Measurements from ENCODE around the gene KIAA0930. TPM values are rescaled to one million over a fixed set of nuclear protein-coding genes. Genes with fewer than 3 reads are reported as not detected.
"Not testable (repeated sequence)": the region's sequence is repeated elsewhere in the genome, so short reads cannot be mapped to it uniquely, and the experiment has no call there.

The KIAA0930 gene
- total RNA-seq, 1 donor from 2014 or later, result 45.5 TPM

- no peak overlapping the region for H3K27ac Mint-ChIP-seq
- H3K4me3 Mint-ChIP-seq, result no peak overlapping the region
- H3K36me3 Mint-ChIP-seq (ENCODE audit: low read depth), result no peaks in the 10 kb centered on the region
- H3K27me3 Mint-ChIP-seq (ENCODE audit: insufficient read depth), result peaks cover 25% of the 10 kb centered on the region
- no peaks in the 10 kb centered on the region for H3K9me3 Mint-ChIP-seq
- no peak for DNase-seq (ENCODE audit: low spot score)
- intact Hi-C loops (cut with micrococcal nuclease), result no loop called here
- peaks cover 10% of the 10 kb centered on the region for H3K4me1 Mint-ChIP-seq (ENCODE audit: low read depth)
These were observed 19.2 kb upstream of the KIAA0930 start for GRCh38 chr22:45259754-45260394.

GRCh38 chr22:45257941-45258340, 17.2 kb upstream of the KIAA0930 start:
- H3K4me3 Mint-ChIP-seq; intact Hi-C loops (cut with micrococcal nuclease); H3K9me3 Mint-ChIP-seq; H3K27ac Mint-ChIP-seq; H3K36me3 Mint-ChIP-seq (ENCODE audit: low read depth); DNase-seq (ENCODE audit: low spot score): not testable (repeated sequence)
- peaks cover 13% of the 10 kb centered on the region for H3K4me1 Mint-ChIP-seq (ENCODE audit: low read depth)
- H3K27me3 Mint-ChIP-seq (ENCODE audit: insufficient read depth), result peaks cover 10% of the 10 kb centered on the region

DNA sequence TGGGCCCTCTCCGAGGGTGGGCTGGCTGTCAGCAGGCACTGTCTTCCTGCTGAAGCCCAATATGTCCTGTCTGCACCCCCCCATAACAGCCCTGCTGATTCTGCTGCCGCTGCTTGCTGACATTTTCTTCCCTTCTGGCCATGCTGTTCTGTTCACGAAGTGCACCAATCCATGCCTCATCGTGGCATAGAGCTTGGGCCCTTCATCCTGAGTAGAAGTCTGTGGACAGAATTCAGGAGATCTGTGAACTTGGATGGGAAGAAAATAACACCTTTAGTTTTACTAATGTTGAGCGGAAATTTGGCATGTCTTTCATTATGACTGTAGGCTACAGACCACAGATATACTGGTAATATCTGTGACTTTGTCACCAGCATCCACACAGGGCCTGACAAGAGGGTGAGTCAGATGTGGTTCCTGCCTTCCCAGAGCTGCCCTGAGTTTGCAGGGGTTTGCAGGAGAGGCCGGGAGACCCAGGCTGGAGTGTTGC, 14.1 kb upstream of the KIAA0930 start:
- Mint-ChIP-seq H3K9me3 (no peaks in the 10 kb centered on the region), H3K27me3 (ENCODE audit: insufficient read depth) (no peaks in the 10 kb centered on the region), H3K27ac (peak overlapping the region; percentile 35), H3K4me1 (ENCODE audit: low read depth) (peaks cover 13% of the 10 kb centered on the region), H3K4me3 (no peak overlapping the region), H3K36me3 (ENCODE audit: low read depth) (no peaks in the 10 kb centered on the region)
- intact Hi-C loops (cut with micrococcal nuclease), result no loop called here
- DNase-seq (ENCODE audit: low spot score), result no peak

DNA sequence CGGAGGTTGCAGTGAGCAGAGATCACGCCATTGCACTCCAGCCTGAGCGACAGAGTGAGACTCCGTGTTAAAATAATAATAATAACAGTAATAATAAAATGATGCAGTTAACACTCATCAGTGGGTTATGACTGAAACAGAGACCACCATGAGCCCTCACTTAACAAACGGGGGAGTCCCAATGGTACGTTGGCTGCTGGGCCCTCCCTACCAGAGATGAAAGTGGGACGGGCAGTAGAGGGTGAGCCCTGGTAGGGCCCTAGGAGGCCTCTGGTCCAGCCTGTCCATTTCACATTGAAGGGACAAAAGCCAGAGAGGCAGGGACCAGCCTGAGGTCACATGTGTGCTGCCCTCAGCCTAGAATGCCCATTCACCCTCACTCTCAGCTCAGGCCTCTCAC, 13.7 kb upstream of the KIAA0930 start:
- Mint-ChIP-seq H3K9me3 (no peaks in the 10 kb centered on the region), H3K27me3 (ENCODE audit: insufficient read depth) (no peaks in the 10 kb centered on the region), H3K27ac (no peak overlapping the region), H3K36me3 (ENCODE audit: low read depth) (no peaks in the 10 kb centered on the region), H3K4me3 (no peak overlapping the region), H3K4me1 (ENCODE audit: low read depth) (peaks cover 13% of the 10 kb centered on the region)
- no peak for DNase-seq (ENCODE audit: low spot score)
- intact Hi-C loops (cut with micrococcal nuclease), result no loop called here

DNA sequence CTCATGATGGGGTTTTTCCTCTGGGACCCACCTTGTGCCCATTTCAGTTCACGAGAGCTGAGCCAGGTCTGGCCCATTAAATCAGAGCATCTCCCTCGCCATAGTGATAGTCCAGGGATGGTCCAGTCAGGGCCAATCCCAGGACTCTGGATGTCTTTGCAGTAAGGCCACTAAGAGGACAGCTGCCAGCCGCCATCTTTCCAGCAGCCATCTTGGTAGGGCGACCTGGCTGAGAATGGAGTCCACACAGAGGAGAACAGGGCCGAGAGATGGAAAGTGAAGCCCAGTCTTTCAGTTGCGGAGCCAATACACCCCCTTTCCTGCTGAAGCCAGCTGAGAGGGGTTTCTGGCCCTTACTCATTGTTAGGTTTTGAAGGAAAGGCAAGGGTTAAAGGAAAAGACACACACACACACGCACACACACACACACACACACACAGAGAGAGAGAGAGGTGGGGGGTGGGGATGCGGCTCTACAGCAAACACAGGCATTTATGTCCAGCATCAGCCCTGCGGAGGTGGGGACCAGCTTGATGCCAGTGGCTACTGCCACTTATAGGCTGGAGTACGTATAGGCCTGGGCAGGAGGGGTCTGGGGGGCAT, 12.4 kb upstream of the KIAA0930 start:
- H3K27me3 Mint-ChIP-seq (ENCODE audit: insufficient read depth), result no peaks in the 10 kb centered on the region
- H3K27ac Mint-ChIP-seq, result no peak overlapping the region
- H3K4me1 Mint-ChIP-seq (ENCODE audit: low read depth), result peaks cover 13% of the 10 kb centered on the region
- intact Hi-C loops (cut with micrococcal nuclease), result no loop called here
- no peaks in the 10 kb centered on the region for H3K9me3 Mint-ChIP-seq
- H3K4me3 Mint-ChIP-seq, result no peak overlapping the region
- no peaks in the 10 kb centered on the region for H3K36me3 Mint-ChIP-seq (ENCODE audit: low read depth)
- DNase-seq (ENCODE audit: low spot score), result no peak

DNA sequence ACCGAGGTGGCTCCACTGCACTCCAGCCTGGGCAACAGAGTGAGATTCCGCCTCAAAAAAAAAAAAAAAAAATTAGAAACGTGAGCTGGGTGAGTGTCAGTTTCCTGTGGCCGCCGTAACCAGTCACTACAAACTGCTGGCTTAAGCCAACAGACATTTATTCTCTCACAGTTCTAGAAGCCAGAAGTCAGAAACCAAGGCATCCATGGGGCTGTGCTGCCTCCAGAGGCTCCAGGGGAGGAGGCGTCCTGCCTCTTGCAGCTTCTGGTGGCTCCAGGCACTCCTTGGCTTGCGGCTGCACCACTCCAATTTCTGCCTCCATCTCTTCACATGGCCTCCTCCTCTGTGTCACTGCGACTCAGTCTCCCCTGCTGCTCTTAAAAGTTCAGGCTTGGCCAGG, 11.1 kb upstream of the KIAA0930 start:
- intact Hi-C loops (cut with micrococcal nuclease), result no loop called here
- H3K27me3 Mint-ChIP-seq (ENCODE audit: insufficient read depth), result no peaks in the 10 kb centered on the region
- no peak overlapping the region for H3K4me3 Mint-ChIP-seq
- no peaks in the 10 kb centered on the region for H3K36me3 Mint-ChIP-seq (ENCODE audit: low read depth)
- H3K27ac Mint-ChIP-seq, result no peak overlapping the region
- DNase-seq (ENCODE audit: low spot score), result no peak
- no peaks in the 10 kb centered on the region for H3K9me3 Mint-ChIP-seq
- peaks cover 13% of the 10 kb centered on the region for H3K4me1 Mint-ChIP-seq (ENCODE audit: low read depth)

DNA sequence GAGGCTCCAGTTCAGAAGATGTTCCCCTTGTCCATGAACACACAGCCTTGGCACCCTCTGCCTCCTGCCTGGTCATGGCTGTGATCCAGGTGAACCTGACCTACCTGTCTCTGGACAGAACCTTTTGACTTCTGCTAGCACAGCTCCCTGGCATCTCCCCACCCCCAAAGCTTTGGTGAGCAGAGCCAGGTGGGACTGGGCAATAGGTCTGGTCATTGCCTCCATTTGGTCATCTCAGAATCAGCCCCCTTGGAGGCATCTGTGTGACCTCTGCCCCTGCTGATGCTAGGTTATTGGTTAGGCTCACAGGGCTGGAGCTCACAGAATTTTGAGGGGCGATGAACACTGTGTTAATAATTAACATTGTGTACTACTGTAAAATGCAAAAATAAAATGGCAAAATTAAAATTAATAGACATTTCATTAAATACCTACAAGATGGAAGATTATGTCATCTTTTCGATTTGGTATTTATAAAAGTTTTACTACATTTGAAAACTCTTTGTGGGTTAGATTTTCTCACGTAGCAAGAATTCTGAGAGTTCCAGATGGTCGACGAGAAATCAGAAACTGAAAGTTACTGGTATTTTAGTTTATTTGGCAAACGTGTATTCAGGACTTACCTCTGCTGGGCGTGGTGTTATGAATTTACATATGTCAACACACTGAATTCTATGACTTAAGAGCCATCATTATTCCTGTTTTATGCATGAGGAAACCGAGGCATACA, 8.3 kb upstream of the KIAA0930 start:
- DNase-seq (ENCODE audit: low spot score), result no peak
- intact Hi-C loops (cut with micrococcal nuclease), result no loop called here
- H3K27me3 Mint-ChIP-seq (ENCODE audit: insufficient read depth), result no peaks in the 10 kb centered on the region
- no peaks in the 10 kb centered on the region for H3K4me1 Mint-ChIP-seq (ENCODE audit: low read depth)
- no peaks in the 10 kb centered on the region for H3K36me3 Mint-ChIP-seq (ENCODE audit: low read depth)
- no peak overlapping the region for H3K4me3 Mint-ChIP-seq
- H3K27ac Mint-ChIP-seq, result no peak overlapping the region
- H3K9me3 Mint-ChIP-seq, result no peaks in the 10 kb centered on the region

GRCh38 chr22:45246060-45246985, 5.6 kb upstream of the KIAA0930 start:
- DNase-seq (ENCODE audit: low spot score), result no peak
- H3K9me3 Mint-ChIP-seq, result no peaks in the 10 kb centered on the region
- intact Hi-C loops (cut with micrococcal nuclease), result no loop called here
- peaks cover 5% of the 10 kb centered on the region for H3K4me1 Mint-ChIP-seq (ENCODE audit: low read depth)
- no peaks in the 10 kb centered on the region for H3K36me3 Mint-ChIP-seq (ENCODE audit: low read depth)
- H3K27me3 Mint-ChIP-seq (ENCODE audit: insufficient read depth), result no peaks in the 10 kb centered on the region
- H3K4me3 Mint-ChIP-seq, result no peak overlapping the region
- H3K27ac Mint-ChIP-seq, result no peak overlapping the region

GRCh38 chr22:45244916-45245315, 4.2 kb upstream of the KIAA0930 start:
- H3K4me3 Mint-ChIP-seq, result no peak overlapping the region
- no peak for DNase-seq (ENCODE audit: low spot score)
- peaks cover 2% of the 10 kb centered on the region for H3K36me3 Mint-ChIP-seq (ENCODE audit: low read depth)
- H3K27ac Mint-ChIP-seq, result no peak overlapping the region
- intact Hi-C loops (cut with micrococcal nuclease), result no loop called here
- H3K27me3 Mint-ChIP-seq (ENCODE audit: insufficient read depth), result no peaks in the 10 kb centered on the region
- H3K4me1 Mint-ChIP-seq (ENCODE audit: low read depth), result peaks cover 8% of the 10 kb centered on the region
- H3K9me3 Mint-ChIP-seq, result no peaks in the 10 kb centered on the region

DNA sequence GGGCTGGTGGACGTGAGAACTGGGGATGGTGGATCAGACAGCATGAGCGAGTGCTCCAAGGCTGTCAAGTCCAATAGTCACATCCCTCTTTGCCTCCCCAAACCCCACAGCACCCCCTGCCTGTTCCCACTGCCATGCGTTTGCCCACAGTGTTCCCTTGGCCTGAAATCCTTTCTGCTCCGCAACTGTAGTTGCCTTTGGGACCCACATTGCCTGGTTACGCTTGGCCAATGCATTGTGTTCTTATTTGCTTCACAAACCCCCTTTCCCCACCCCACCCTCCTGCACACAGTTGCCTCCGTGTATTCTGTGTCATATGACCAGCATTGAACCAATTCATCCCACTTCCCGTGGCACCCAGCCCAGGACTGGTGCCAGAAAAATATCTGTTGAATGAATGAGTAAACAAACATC, 2.1 kb upstream of the KIAA0930 start:
- H3K4me1 Mint-ChIP-seq (ENCODE audit: low read depth), result peaks cover 8% of the 10 kb centered on the region
- H3K4me3 Mint-ChIP-seq, result no peak overlapping the region
- intact Hi-C loops (cut with micrococcal nuclease), result no loop called here
- no peak overlapping the region for H3K27ac Mint-ChIP-seq
- H3K27me3 Mint-ChIP-seq (ENCODE audit: insufficient read depth), result no peaks in the 10 kb centered on the region
- no peak for DNase-seq (ENCODE audit: low spot score)
- no peaks in the 10 kb centered on the region for H3K9me3 Mint-ChIP-seq
- peaks cover 5% of the 10 kb centered on the region for H3K36me3 Mint-ChIP-seq (ENCODE audit: low read depth)

GRCh38 chr22:45240104-45240809, 437 bp downstream of the KIAA0930 start:
- H3K9me3 Mint-ChIP-seq, result no peaks in the 10 kb centered on the region
- no peaks in the 10 kb centered on the region for H3K27me3 Mint-ChIP-seq (ENCODE audit: insufficient read depth)
- intact Hi-C loops (cut with micrococcal nuclease), result loop anchor here (1.0 to 2.0 kb wide), 4 partner anchors 21 to 77 kb away; partner anchors contain the start of gene NUP50
- peak overlapping the region; percentile 89 for H3K27ac Mint-ChIP-seq
- H3K4me3 Mint-ChIP-seq, result peak overlapping the region; percentile 93
- peak; percentile 5 for DNase-seq (ENCODE audit: low spot score)
- H3K4me1 Mint-ChIP-seq (ENCODE audit: low read depth), result peaks cover 8% of the 10 kb centered on the region
- H3K36me3 Mint-ChIP-seq (ENCODE audit: low read depth), result peaks cover 5% of the 10 kb centered on the region

GRCh38 chr22:45239681-45240051, 1.0 kb downstream of the KIAA0930 start:
- Mint-ChIP-seq H3K36me3 (ENCODE audit: low read depth) (peaks cover 5% of the 10 kb centered on the region), H3K4me1 (ENCODE audit: low read depth) (peaks cover 8% of the 10 kb centered on the region), H3K27ac (peak overlapping the region; percentile 89), H3K9me3 (no peaks in the 10 kb centered on the region), H3K27me3 (ENCODE audit: insufficient read depth) (no peaks in the 10 kb centered on the region), H3K4me3 (peak overlapping the region; percentile 93)
- intact Hi-C loops (cut with micrococcal nuclease), result loop anchor here (1.0 to 2.0 kb wide), 4 partner anchors 20 to 77 kb away; partner anchors contain the start of gene NUP50
- DNase-seq (ENCODE audit: low spot score), result no peak
